ENCODE data around the gene NDUFB10.

DNA sequence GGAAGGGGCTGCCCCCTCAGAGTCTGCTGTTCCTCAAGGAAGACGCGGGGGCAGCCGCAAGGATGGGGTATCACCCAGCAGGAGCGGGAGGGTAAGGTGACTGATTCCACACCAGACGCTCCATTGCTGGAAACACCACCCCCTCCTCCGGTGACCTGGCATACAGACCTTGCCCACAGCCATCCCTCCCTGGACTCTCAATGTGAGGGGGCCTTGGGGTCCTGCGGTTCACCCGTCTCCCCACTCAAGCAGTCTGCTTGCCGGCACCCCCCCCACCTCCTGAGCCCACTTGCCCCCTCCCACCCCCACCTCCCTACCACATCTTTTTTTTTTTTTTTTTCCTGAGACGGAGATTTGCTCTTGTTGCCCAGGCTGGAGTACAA is 29.0 kb upstream of the NDUFB10 start:
- TF ChIP-seq, protein P1, sequence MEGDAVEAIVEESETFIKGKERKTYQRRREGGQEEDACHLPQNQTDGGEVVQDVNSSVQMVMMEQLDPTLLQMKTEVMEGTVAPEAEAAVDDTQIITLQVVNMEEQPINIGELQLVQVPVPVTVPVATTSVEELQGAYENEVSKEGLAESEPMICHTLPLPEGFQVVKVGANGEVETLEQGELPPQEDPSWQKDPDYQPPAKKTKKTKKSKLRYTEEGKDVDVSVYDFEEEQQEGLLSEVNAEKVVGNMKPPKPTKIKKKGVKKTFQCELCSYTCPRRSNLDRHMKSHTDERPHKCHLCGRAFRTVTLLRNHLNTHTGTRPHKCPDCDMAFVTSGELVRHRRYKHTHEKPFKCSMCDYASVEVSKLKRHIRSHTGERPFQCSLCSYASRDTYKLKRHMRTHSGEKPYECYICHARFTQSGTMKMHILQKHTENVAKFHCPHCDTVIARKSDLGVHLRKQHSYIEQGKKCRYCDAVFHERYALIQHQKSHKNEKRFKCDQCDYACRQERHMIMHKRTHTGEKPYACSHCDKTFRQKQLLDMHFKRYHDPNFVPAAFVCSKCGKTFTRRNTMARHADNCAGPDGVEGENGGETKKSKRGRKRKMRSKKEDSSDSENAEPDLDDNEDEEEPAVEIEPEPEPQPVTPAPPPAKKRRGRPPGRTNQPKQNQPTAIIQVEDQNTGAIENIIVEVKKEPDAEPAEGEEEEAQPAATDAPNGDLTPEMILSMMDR (IDR thresholded peaks at IDR 0.05; ENCODE audit: insufficient read depth, low read length): no peak
- TF ChIP-seq POLR2AphosphoS5 (IDR thresholded peaks at IDR 0.05; ENCODE audit: low read depth): no peak
- no peak for TF ChIP-seq GABPA (IDR thresholded peaks at IDR 0.05; ENCODE audit: low read depth)
